GM19240 (cell line): Measurements from ENCODE around the gene MRTFB.

Experiments used
- DNase-seq: peaks from one replicate; pipeline ENCODE4 v3.0.0; 2011; ENCODE audit warnings: low spot score; ENCODE audit not compliant: insufficient read length

Gene MRTFB

GRCh38 chr16:14131774-14132695 lies 60.9 kb downstream of the MRTFB start:
- no peak for DNase-seq

- DNase-seq, result peak; percentile 28
These were observed 61.6 kb downstream of the MRTFB start for GRCh38 chr16:14132696-14133048.

GRCh38 chr16:14133907-14134306 lies 62.8 kb downstream of the MRTFB start:
- DNase-seq, result no peak

GRCh38 chr16:14135704-14136103 lies 64.6 kb downstream of the MRTFB start:
- DNase-seq, result no peak

GRCh38 chr16:14139872-14140271 lies 68.8 kb downstream of the MRTFB start:
- no peak for DNase-seq

GRCh38 chr16:14140923-14141322 lies 69.8 kb downstream of the MRTFB start:
- no peak for DNase-seq

GRCh38 chr16:14146445-14146844 lies 75.3 kb downstream of the MRTFB start:
- DNase-seq, result no peak

GRCh38 chr16:14148016-14148415 lies 76.9 kb downstream of the MRTFB start:
- no peak for DNase-seq

GRCh38 chr16:14148569-14148968 lies 77.5 kb downstream of the MRTFB start:
- DNase-seq, result no peak

- DNase-seq, result no peak
These were observed 79.7 kb downstream of the MRTFB start for GRCh38 chr16:14150796-14151195.

- DNase-seq, result no peak
These were observed 80.3 kb downstream of the MRTFB start for GRCh38 chr16:14151256-14152030.

- DNase-seq, result no peak
These were observed 84.6 kb downstream of the MRTFB start for GRCh38 chr16:14155572-14156190.

- no peak for DNase-seq
These were observed 94.0 kb downstream of the MRTFB start for GRCh38 chr16:14164916-14165662.

- no peak for DNase-seq
These were observed 97.0 kb downstream of the MRTFB start for GRCh38 chr16:14168146-14168545.

GRCh38 chr16:14172200-14172809 lies 101.2 kb downstream of the MRTFB start:
- DNase-seq, result no peak

GRCh38 chr16:14175086-14175485 lies 104.0 kb downstream of the MRTFB start:
- DNase-seq, result no peak

GRCh38 chr16:14177704-14178103 lies 106.6 kb downstream of the MRTFB start:
- no peak for DNase-seq

GRCh38 chr16:14179116-14179515 lies 108.0 kb downstream of the MRTFB start:
- no peak for DNase-seq

- no peak for DNase-seq
These were observed 109.4 kb downstream of the MRTFB start for GRCh38 chr16:14180481-14180944.

- DNase-seq, result no peak
These were observed 110.4 kb downstream of the MRTFB start for GRCh38 chr16:14181371-14182050.
